ENCODE results near the gene ZNF598. TPM values are rescaled to one million over a fixed set of nuclear protein-coding genes. Genes with fewer than 3 reads are reported as not detected.

ZNF598 gene
- 100 to 1,000 TPM in 1 of 2 donors, 10 to 100 TPM in 1; 83.1 to 163 TPM for total RNA-seq

- Mint-ChIP-seq H3K9me3 (no peaks in the 10 kb centered on the region), H3K4me3 (peak within 1 kb of the TSS; percentile 97), H3K27ac (peak within 1 kb of the TSS; percentile 96), H3K36me3 (no peaks in the 10 kb centered on the region), H3K4me1 (ENCODE audit: low read depth in 2 of 2) (peaks cover 28 to 37% of the 10 kb centered on the region in 2 donors), H3K27me3 (no peaks in the 10 kb centered on the region)
- DNase-seq (ENCODE audit: low spot score): peak; percentile 89
- peak; percentile 97 to 99 for ATAC-seq
These were observed at the start of gene ZNF598 for GRCh38 chr16:2009791-2010510. ZNF598 (minus strand) TSS chr16:2009821.

- H3K4me1 Mint-ChIP-seq (ENCODE audit: low read depth in 2 of 2): peaks cover 0 to under 1% of the 10 kb centered on the region in 2 donors
- H3K4me3 Mint-ChIP-seq: no peak overlapping the region
- no peaks in the 10 kb centered on the region for H3K9me3 Mint-ChIP-seq
- H3K27ac Mint-ChIP-seq: no peak overlapping the region
- no peaks in the 10 kb centered on the region for H3K27me3 Mint-ChIP-seq
- no peaks in the 10 kb centered on the region for H3K36me3 Mint-ChIP-seq
- no peak for DNase-seq (ENCODE audit: low spot score)
- ATAC-seq: no peak
These were observed 49.3 kb upstream of the ZNF598 start for GRCh38 chr16:2058872-2059271.

GRCh38 chr16:2058420-2058819, 48.8 kb upstream of the ZNF598 start:
- DNase-seq (ENCODE audit: low spot score): no peak
- Mint-ChIP-seq H3K27me3 (no peaks in the 10 kb centered on the region), H3K27ac (no peak overlapping the region), H3K4me1 (ENCODE audit: low read depth in 2 of 2) (peaks cover 0 to 3% of the 10 kb centered on the region in 2 donors), H3K9me3 (no peaks in the 10 kb centered on the region), H3K4me3 (no peak overlapping the region), H3K36me3 (no peaks in the 10 kb centered on the region)
- ATAC-seq: no peak

- Mint-ChIP-seq H3K36me3 (no peaks in the 10 kb centered on the region), H3K27ac (no peak overlapping the region), H3K4me1 (ENCODE audit: low read depth in 2 of 2) (peaks cover 0 to 3% of the 10 kb centered on the region in 2 donors), H3K27me3 (no peaks in the 10 kb centered on the region), H3K4me3 (no peak overlapping the region), H3K9me3 (no peaks in the 10 kb centered on the region)
- ATAC-seq (no peak), DNase-seq (ENCODE audit: low spot score) (no peak)
These were observed 47.8 kb upstream of the ZNF598 start for GRCh38 chr16:2057438-2057837.

DNA sequence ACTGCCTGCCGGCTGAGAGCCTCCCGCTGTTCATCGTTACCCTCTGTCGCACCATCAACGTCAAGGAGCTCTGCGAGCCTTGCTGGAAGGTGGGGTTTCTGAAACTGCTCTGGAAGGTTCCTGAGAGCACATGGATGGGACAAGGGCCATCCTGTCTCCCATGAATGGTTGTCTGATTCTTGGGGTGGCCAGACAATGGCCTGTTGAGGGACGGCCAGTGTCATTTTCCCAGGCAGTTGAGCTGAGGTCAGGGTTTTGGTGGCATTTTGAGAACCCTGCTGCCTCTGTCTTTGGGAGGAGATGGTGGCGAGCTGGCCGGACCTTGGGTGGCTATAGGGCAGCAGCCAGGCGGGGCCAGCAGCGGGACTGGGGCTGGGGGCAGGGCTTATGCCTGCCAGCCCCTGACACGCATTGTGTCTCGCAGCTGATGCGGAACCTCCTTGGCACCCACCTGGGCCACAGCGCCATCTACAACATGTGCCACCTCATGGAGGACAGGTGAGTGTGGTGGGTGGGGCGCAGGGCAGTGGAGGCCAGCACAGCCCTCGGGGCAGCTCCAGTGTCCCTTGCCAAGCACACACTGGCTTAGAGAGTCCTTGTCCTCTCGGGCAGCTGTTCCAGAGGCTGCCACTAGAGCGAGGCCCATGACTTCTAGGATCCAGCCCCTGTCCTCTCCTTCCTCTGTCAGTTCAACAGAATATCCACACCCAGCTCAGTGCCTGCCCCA, 47.2 kb upstream of the ZNF598 start:
- Mint-ChIP-seq H3K9me3 (no peaks in the 10 kb centered on the region), H3K27ac (no peak overlapping the region), H3K4me3 (no peak overlapping the region), H3K4me1 (ENCODE audit: low read depth in 2 of 2) (peaks cover 0 to 3% of the 10 kb centered on the region in 2 donors), H3K36me3 (no peaks in the 10 kb centered on the region), H3K27me3 (no peaks in the 10 kb centered on the region)
- DNase-seq (ENCODE audit: low spot score) (no peak), ATAC-seq (peak in 1 of 2 donors; percentile 9)

- no peaks in the 10 kb centered on the region for H3K36me3 Mint-ChIP-seq
- ATAC-seq: no peak
- H3K4me1 Mint-ChIP-seq (ENCODE audit: low read depth in 2 of 2): peaks cover 0 to 3% of the 10 kb centered on the region in 2 donors
These were observed 46.5 kb upstream of the ZNF598 start for GRCh38 chr16:2056077-2056476.

GRCh38 chr16:2054543-2055245, 45.1 kb upstream of the ZNF598 start:
- Mint-ChIP-seq H3K4me3 (no peak overlapping the region), H3K4me1 (ENCODE audit: low read depth in 2 of 2) (peaks cover 0 to 3% of the 10 kb centered on the region in 2 donors), H3K9me3 (no peaks in the 10 kb centered on the region), H3K27me3 (no peaks in the 10 kb centered on the region), H3K27ac (no peak overlapping the region), H3K36me3 (no peaks in the 10 kb centered on the region)
- DNase-seq (ENCODE audit: low spot score) (no peak), ATAC-seq (no peak)

More at GRCh38 chr16:2056077-2056476, 46.5 kb upstream of the ZNF598 start:
- no peaks in the 10 kb centered on the region for H3K9me3 Mint-ChIP-seq
- no peak for DNase-seq (ENCODE audit: low spot score)
- no peak overlapping the region for H3K4me3 Mint-ChIP-seq
- no peaks in the 10 kb centered on the region for H3K27me3 Mint-ChIP-seq
- H3K27ac Mint-ChIP-seq: no peak overlapping the region

DNA sequence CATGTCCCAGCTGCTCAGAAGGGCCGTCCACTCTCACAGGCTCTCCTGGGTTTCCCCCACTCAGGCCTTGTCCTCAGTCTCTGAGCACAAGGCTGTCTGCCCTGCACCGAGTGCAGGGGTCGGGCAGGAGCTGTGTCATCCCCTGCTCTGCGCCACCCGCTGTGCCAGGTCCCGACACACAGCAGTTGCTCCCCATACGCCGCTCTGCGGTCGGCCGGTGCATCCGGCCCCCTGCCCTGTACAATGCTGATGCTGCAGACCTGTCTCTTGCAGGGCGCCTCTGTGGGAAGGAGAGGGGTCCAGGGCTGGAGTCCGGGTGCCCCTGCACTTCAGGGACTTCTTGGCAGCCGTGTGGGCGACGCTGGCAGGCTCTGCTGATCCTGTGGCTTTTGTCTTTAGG, 44.3 kb upstream of the ZNF598 start:
- Mint-ChIP-seq H3K36me3 (no peaks in the 10 kb centered on the region), H3K27ac (no peak overlapping the region), H3K27me3 (no peaks in the 10 kb centered on the region), H3K4me3 (no peak overlapping the region), H3K9me3 (no peaks in the 10 kb centered on the region), H3K4me1 (ENCODE audit: low read depth in 2 of 2) (peaks cover 0 to 3% of the 10 kb centered on the region in 2 donors)
- no peak for DNase-seq (ENCODE audit: low spot score)
- ATAC-seq: no peak

- no peaks in the 10 kb centered on the region for H3K36me3 Mint-ChIP-seq
These were observed 43.6 kb upstream of the ZNF598 start for GRCh38 chr16:2053211-2053610.

GRCh38 chr16:2048116-2048543, 38.5 kb upstream of the ZNF598 start:
- ATAC-seq (peak in 1 of 2 donors; percentile 37), DNase-seq (ENCODE audit: low spot score) (no peak)
- peaks cover 11 to 13% of the 10 kb centered on the region in 2 donors for H3K4me1 Mint-ChIP-seq (ENCODE audit: low read depth in 2 of 2)
- peak overlapping the region; percentile 89 for H3K4me3 Mint-ChIP-seq
- H3K9me3 Mint-ChIP-seq: no peaks in the 10 kb centered on the region
- no peaks in the 10 kb centered on the region for H3K36me3 Mint-ChIP-seq
- peak overlapping the region in 1 of 2 donors; percentile 75 for H3K27ac Mint-ChIP-seq
- no peaks in the 10 kb centered on the region for H3K27me3 Mint-ChIP-seq

More at GRCh38 chr16:2053211-2053610, 43.6 kb upstream of the ZNF598 start:
- no peaks in the 10 kb centered on the region for H3K9me3 Mint-ChIP-seq
- H3K4me3 Mint-ChIP-seq: no peak overlapping the region
- peaks cover 7 to 8% of the 10 kb centered on the region in 2 donors for H3K4me1 Mint-ChIP-seq (ENCODE audit: low read depth in 2 of 2)
- DNase-seq (ENCODE audit: low spot score) (no peak), ATAC-seq (peak in 1 of 2 donors; percentile 21)
- no peak overlapping the region for H3K27ac Mint-ChIP-seq
- no peaks in the 10 kb centered on the region for H3K27me3 Mint-ChIP-seq

- no peaks in the 10 kb centered on the region for H3K9me3 Mint-ChIP-seq
- H3K36me3 Mint-ChIP-seq: no peaks in the 10 kb centered on the region
- no peaks in the 10 kb centered on the region for H3K27me3 Mint-ChIP-seq
- H3K4me3 Mint-ChIP-seq: peak within 1 kb of the TSS; percentile 89
- H3K27ac Mint-ChIP-seq: peak within 1 kb of the TSS in 1 of 2 donors; percentile 75
- H3K4me1 Mint-ChIP-seq (ENCODE audit: low read depth in 2 of 2): peaks cover 11 to 13% of the 10 kb centered on the region in 2 donors
- ATAC-seq (peak; percentile 98 to 99), DNase-seq (ENCODE audit: low spot score) (peak; percentile 97)
These were observed 37.9 kb upstream of the ZNF598 start, which contains the start of the genes NTHL1 and TSC2 for GRCh38 chr16:2047330-2048115. NTHL1 (minus strand) TSS chr16:2047834; CDS start chr16:2047823, 11 bp downstream. TSC2 (plus strand) TSS chr16:2047985; CDS start chr16:2048616, 631 bp downstream.

DNA sequence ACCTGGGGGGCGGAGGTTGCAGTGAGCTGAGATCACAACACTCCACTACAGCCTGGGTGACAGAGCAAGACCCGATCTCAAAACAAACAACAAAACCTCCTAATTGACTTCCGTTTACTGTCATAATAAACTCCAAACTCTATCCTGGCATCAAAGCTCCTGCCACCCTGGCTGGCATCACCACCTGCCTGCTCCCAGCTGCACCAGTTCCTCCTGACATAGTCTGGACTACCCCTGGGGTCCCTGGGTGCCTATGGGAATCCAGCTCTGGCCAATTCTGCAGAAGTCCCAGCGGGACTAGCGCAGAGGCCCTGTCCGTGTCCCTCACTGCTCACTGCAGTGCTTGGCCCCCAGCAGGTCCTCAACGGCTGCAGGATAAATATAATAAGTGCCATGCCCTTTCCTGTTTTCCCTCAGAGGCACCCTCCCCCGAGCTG, 37.3 kb upstream of the ZNF598 start:
- Mint-ChIP-seq H3K4me1 (ENCODE audit: low read depth in 2 of 2) (peaks cover 11 to 13% of the 10 kb centered on the region in 2 donors), H3K9me3 (no peaks in the 10 kb centered on the region), H3K36me3 (no peaks in the 10 kb centered on the region), H3K27me3 (no peaks in the 10 kb centered on the region), H3K4me3 (peak overlapping the region; percentile 89), H3K27ac (peak overlapping the region in 1 of 2 donors; percentile 66)
- no peak for ATAC-seq
- DNase-seq (ENCODE audit: low spot score): no peak
